GM12878 (cell line): ENCODE results near the gene EHD4. TPM values are rescaled to one million over a fixed set of nuclear protein-coding genes. Genes with fewer than 3 reads are reported as not detected.

Experiments used
- ATAC-seq: fragments of 200-7000 bp; cut with Tn5 transposase; 3 replicates; pipeline ENCODE4 v1.9.1; 2020; ENCODE audit warnings: mild to moderate bottlenecking, moderate library complexity
- BruUV-seq: library from RNA; stranded (reverse); fragments of 400-500 nt; replicated peaks from 2 replicates; lab custom pipeline; 2021; lab: Mats Ljungman, UMichigan
- CTCF ChIA-PET: fragments of 300-600 bp; sonication (Branson Sonifier 250); formaldehyde crosslinking; extraction: SDS; loops from one replicate; lab custom pipeline; 2021; ENCODE audit warnings: inconsistent platforms; lab: Yijun Ruan, JAX
- POLR2A ChIA-PET: fragments of 350-600 bp; formaldehyde crosslinking; extraction: SDS; loops from one replicate; lab custom pipeline; 2021; ENCODE audit warnings: inconsistent platforms; lab: Charles Lee
- RAD21 ChIA-PET: fragments of 300-600 bp; sonication (Branson Sonifier 250); formaldehyde crosslinking; loops from one replicate; lab custom pipeline; 2023; ENCODE audit warnings: antibody characterized with exemption; ENCODE audit not compliant: unreplicated experiment; lab: Charles Lee
- SMC1A ChIA-PET: fragments of 300-600 bp; sonication (Branson Sonifier 250); formaldehyde crosslinking; loops from one replicate; lab custom pipeline; 2023; ENCODE audit not compliant: unreplicated experiment, uncharacterized antibody; lab: Charles Lee
- DNase-seq: peaks from one replicate; pipeline ENCODE4 v3.0.0-alpha.2; 2011; ENCODE audit warnings: low read depth, low spot score
- FAIRE-seq: peaks from 3 replicates; lab custom pipeline; 2011; peaks lifted over from hg19 to GRCh38; lab: Jason Lieb, UNC
- H2AFZ ChIP-seq: 2 replicates; pipeline ENCODE4 v1.6.0; 2011; ENCODE audit warnings: low read depth, low read length, control low read depth; ENCODE audit not compliant: control insufficient read depth
- H3K27ac ChIP-seq: 2 replicates; pipeline ENCODE4 v1.5.1; 2011; ENCODE audit warnings: control low read depth; ENCODE audit not compliant: control insufficient read depth, insufficient read depth
- H3K27me3 ChIP-seq, 2 experiments: replicated peaks in 1 of 2; 2 replicates each; pipeline versions ENCODE4 v1.6.0 to v1.6.1; 2011; ENCODE audit warnings: low read length in 1 of 2; ENCODE audit not compliant: control insufficient read depth in 2 of 2, insufficient read depth in 2 of 2
- H3K36me3 ChIP-seq, 2 experiments: 2 replicates each; pipeline ENCODE4 v1.5.1; 2011; ENCODE audit warnings: low read length in 1 of 2; ENCODE audit not compliant: control insufficient read depth in 2 of 2, insufficient read depth in 2 of 2
- H3K4me1 ChIP-seq: 2 replicates; pipeline ENCODE4 v1.6.1; 2011; ENCODE audit warnings: mild to moderate bottlenecking, low read length, moderate library complexity, mixed read lengths; ENCODE audit not compliant: control insufficient read depth, insufficient read depth
- H3K4me2 ChIP-seq: 2 replicates; pipeline ENCODE4 v1.6.0; 2011; ENCODE audit warnings: control low read depth; ENCODE audit not compliant: control insufficient read depth, insufficient read depth
- H3K4me3 ChIP-seq: fragments of 200-600 bp; sonication (generic); 2 replicates; pipeline ENCODE4 v1.5.1; 2016
- H3K79me2 ChIP-seq: 2 replicates; pipeline ENCODE4 v1.6.0; 2011; ENCODE audit warnings: low read length; ENCODE audit not compliant: control insufficient read depth, insufficient read depth
- H3K9ac ChIP-seq: 2 replicates; pipeline ENCODE4 v1.8.0; 2011; ENCODE audit warnings: low read length, control low read depth, mixed read lengths; ENCODE audit not compliant: control insufficient read depth, insufficient read depth
- H3K9me3 ChIP-seq: replicated peaks from 3 replicates; pipeline ENCODE4 v1.5.1; 2011; ENCODE audit warnings: mild to moderate bottlenecking, low read length; ENCODE audit not compliant: control insufficient read depth, insufficient read depth
- H4K20me1 ChIP-seq: 2 replicates; pipeline ENCODE4 v1.6.0; 2011; ENCODE audit not compliant: control insufficient read depth, insufficient read depth
- EP300 ChIP-seq, 2 experiments: fragments of 150-350 bp in 1 of 2; IDR thresholded peaks; 2 replicates each; pipeline ENCODE4 v1.6.1; 2011 to 2012; ENCODE audit warnings: low read depth in 2 of 2, low read length in 2 of 2, borderline replicate concordance in 1 of 2, improper control_type of control experiment in 1 of 2, inconsistent platforms in 1 of 2; ENCODE audit not compliant: control insufficient read depth in 1 of 2
- WGBS: methylation state at CpG from one replicate; pipeline ENCODE4 v1.1.6; 2016; ENCODE audit warnings: low lambda C conversion rate; ENCODE audit not compliant: insufficient replicate concordance, insufficient coverage; ENCODE audit errors: missing lambda C conversion rate; 5-methylcytosine and 5-hydroxymethylcytosine counted together
- in situ Hi-C: fragments of 300-500 bp; cut with MboI; formaldehyde crosslinking; loops from 9 replicates; pipeline ENCODE4 v1.14.3; 2018; ENCODE audit warnings: mixed read lengths
- intact Hi-C: fragments of 100-400 bp; cut with micrococcal nuclease; formaldehyde crosslinking; loops from one replicate; pipeline ENCODE4 v1.14.2; 2022; ENCODE audit not compliant: unreplicated experiment
- polyA plus RNA-seq, 11 experiments: library from polyadenylated mRNA; depleted of rRNA in 4 of 11; unstranded in 6 of 11; stranded (reverse) in 5 of 11; fragments of >200 nt; fragmentation: Nextera tagmentation in 4 of 11; fragmentation: Illumina TruSeq in 1 of 11; extraction: Ambion mirVana in 4 of 11; extraction: Trizol in 1 of 11; gene quantifications; 1 replicate in 1 of 11; 2 replicates in 10 of 11; pipeline versions ENCODE4 v1.2.1 to v1.2.3, GENCODE V29; 2011 to 2016; ENCODE audit warnings: inconsistent platforms in 2 of 11, missing spikeins in 2 of 11, low read depth in 1 of 11
- total RNA-seq, 4 experiments: library from RNA; depleted of rRNA in 3 of 4; stranded (reverse); fragments of >200 nt in 3 of 4; fragmentation: Illumina TruSeq in 1 of 4; extraction: Trizol in 1 of 4; gene quantifications; 2 replicates each; pipeline versions ENCODE4 v1.2.1 to v1.2.3, GENCODE V29; 2013 to 2021
- TF ChIP-seq, protein P1 (sequence below): IDR thresholded peaks from 2 replicates; pipeline ENCODE4 v1.6.1; 2011; ENCODE audit warnings: low read depth, mild to moderate bottlenecking, low read length, moderate library complexity, borderline replicate concordance; ENCODE audit errors: extremely low read depth
- TF ChIP-seq, protein P2 (sequence below): IDR thresholded peaks from 2 replicates; pipeline ENCODE4 v1.6.1; 2012; ENCODE audit warnings: low read length, inconsistent platforms
- TF ChIP-seq, protein P3 (sequence below): IDR thresholded peaks from 2 replicates; pipeline ENCODE4 v1.6.1; 2011; ENCODE audit warnings: low read depth, low read length, improper control_type of control experiment, borderline replicate concordance

EHD4 gene
- total and polyA plus RNA-seq, 10 of the 15 experiments (the other 5 are each of a cell fraction or from before 2014, with no cell fraction given), result 4.2 to 62.9 (median 44.7) TPM

DNA sequence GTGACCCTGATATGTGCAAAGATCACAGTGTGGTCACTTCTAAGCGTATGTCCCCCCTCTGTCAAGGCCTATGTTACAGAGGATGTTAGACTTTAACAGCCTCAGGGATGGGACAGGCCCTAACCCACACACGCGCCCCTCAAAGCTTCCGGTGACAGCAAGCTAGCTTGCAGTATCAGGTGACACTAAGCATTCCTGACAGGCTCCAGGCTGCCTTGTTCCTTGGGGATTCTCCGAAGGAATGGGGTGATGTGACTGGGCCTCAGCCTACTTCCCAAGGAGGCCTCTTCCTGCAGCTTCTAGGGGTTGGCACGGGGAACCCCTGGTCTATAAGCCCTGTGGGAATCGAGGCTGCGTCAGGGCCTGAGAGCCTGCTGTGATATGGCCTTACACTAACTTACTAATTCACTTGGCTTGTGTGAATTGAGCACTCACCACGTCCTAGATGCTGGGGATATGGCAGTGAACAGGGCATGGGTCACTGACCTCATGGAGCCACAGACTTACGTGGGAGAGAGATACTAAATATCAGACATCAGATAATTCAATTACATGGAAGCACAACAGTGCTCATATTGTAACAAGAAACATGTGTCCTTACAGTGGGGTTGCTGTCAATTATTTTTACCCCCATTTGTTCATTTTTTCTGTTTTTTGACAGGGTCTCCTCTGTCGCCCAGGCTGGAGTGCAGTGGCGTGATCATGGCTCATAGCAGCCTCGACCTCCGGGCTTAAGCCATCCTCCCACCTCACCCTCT is 67.1 kb downstream of the EHD4 start:
- FAIRE-seq, result no peak
- Histone ChIP-seq H3K4me3 (no peak overlapping the region), H3K36me3 (peaks cover 45 to 48% of the 10 kb centered on the region in 2 experiments), H3K4me1 (no peaks in the 10 kb centered on the region), H3K9me3 (no peaks in the 10 kb centered on the region; the same call in 2 of the 3 replicates), H2AFZ (no peak overlapping the region), H3K9ac (no peak overlapping the region), H3K27me3 (no peaks in the 10 kb centered on the region), H3K4me2 (no peak overlapping the region), H3K79me2 (peaks cover 2% of the 10 kb centered on the region), H4K20me1 (no peaks in the 10 kb centered on the region; the same call in 1 of the 2 replicates), H3K27ac (no peak overlapping the region)
- SMC1A ChIA-PET, result interaction anchor here (0.6 to 4.7 kb wide), 17 partner anchors 10 to 439 kb away, joined by 3 to 49 read pairs (median 4); partner anchors contain the start of gene MAPKBP1
- no peak for DNase-seq
- BruUV-seq, result no TSS peak
- peak; percentile 30 for ATAC-seq
- intact Hi-C loops, result no loop called here
- RAD21 ChIA-PET, result interaction anchor here (0.6 to 5.0 kb wide), 18 partner anchors 10 to 347 kb away, joined by 3 to 69 read pairs (median 4); partner anchors contain the start of gene MAPKBP1
- in situ Hi-C loops, result no loop called here
- no peak for TF ChIP-seq EP300 (IDR thresholded peaks at IDR 0.05; ENCODE audit: borderline replicate concordance in 1 of 2, control insufficient read depth in 1 of 2, low read depth in 2 of 2, low read length in 2 of 2)
- TF ChIP-seq, protein P1, sequence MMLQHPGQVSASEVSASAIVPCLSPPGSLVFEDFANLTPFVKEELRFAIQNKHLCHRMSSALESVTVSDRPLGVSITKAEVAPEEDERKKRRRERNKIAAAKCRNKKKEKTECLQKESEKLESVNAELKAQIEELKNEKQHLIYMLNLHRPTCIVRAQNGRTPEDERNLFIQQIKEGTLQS, result no peak
- TF ChIP-seq, protein P2, sequence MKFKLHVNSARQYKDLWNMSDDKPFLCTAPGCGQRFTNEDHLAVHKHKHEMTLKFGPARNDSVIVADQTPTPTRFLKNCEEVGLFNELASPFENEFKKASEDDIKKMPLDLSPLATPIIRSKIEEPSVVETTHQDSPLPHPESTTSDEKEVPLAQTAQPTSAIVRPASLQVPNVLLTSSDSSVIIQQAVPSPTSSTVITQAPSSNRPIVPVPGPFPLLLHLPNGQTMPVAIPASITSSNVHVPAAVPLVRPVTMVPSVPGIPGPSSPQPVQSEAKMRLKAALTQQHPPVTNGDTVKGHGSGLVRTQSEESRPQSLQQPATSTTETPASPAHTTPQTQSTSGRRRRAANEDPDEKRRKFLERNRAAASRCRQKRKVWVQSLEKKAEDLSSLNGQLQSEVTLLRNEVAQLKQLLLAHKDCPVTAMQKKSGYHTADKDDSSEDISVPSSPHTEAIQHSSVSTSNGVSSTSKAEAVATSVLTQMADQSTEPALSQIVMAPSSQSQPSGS, result no peak
- TF ChIP-seq, protein P3, sequence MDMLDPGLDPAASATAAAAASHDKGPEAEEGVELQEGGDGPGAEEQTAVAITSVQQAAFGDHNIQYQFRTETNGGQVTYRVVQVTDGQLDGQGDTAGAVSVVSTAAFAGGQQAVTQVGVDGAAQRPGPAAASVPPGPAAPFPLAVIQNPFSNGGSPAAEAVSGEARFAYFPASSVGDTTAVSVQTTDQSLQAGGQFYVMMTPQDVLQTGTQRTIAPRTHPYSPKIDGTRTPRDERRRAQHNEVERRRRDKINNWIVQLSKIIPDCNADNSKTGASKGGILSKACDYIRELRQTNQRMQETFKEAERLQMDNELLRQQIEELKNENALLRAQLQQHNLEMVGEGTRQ, result no peak
- CTCF ChIA-PET, result interaction anchor here (0.6 to 4.6 kb wide), 47 partner anchors 10 to 756 kb away, joined by 3 to 79 read pairs (median 4); partner anchors contain the start of genes EHD4, MAPKBP1, MGA and PLA2G4B
- 91% methylated on average over 14 of the region's 14 CpGs for WGBS
- POLR2A ChIA-PET, result interaction anchor here (0.6 to 0.9 kb wide), 4 partner anchors 13 to 1816 kb away, joined by 3 to 5 read pairs (median 4); partner anchors contain the start of gene MAPKBP1
